HG02970 (cell line): ENCODE results near the gene LRIG2.
"Not testable (repeated sequence)": the region's sequence is repeated elsewhere in the genome, so short reads cannot be mapped to it uniquely, and the experiment has no call there.

Source experiments
- ATAC-seq: cut with Tn5 transposase; IDR thresholded peaks from one replicate; pipeline ENCODE4 v1.9.1; 2021; ENCODE audit warnings: mild to moderate bottlenecking, moderate library complexity, moderate number of reproducible peaks; ENCODE audit not compliant: unreplicated experiment, low FRiP score

The LRIG2 gene

GRCh38 chr1:113158743-113159142 is 85.7 kb downstream of the LRIG2 start:
- ATAC-seq = not testable (repeated sequence)

- ATAC-seq = no peak
These were observed 93.5 kb downstream of the LRIG2 start for GRCh38 chr1:113166473-113166872.

GRCh38 chr1:113168946-113169345 is 95.9 kb downstream of the LRIG2 start:
- ATAC-seq = no peak

- ATAC-seq = no peak
These were observed 96.6 kb downstream of the LRIG2 start for GRCh38 chr1:113169591-113169990.

DNA sequence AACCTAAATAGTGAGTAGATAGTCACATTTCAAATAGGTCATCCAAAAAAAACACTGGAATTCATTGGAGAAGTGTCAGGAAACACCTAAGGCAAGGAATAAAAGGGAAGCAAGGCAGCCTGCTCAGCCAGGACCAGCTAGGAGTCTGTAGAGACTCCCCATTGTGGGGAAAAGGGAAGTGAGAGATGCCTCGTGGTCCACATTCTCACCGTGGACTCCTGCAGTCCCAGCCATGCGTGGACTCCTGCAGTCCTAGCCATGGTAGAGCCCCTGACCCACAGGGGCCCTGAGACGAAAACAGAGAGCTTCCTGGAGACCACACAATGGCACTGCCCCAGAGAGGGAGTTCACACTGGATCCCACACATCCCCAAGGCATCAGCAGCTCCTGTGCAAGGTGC is 97.5 kb downstream of the LRIG2 start:
- ATAC-seq = no peak

GRCh38 chr1:113178106-113178505 is 105.1 kb downstream of the LRIG2 start:
- ATAC-seq = no peak

DNA sequence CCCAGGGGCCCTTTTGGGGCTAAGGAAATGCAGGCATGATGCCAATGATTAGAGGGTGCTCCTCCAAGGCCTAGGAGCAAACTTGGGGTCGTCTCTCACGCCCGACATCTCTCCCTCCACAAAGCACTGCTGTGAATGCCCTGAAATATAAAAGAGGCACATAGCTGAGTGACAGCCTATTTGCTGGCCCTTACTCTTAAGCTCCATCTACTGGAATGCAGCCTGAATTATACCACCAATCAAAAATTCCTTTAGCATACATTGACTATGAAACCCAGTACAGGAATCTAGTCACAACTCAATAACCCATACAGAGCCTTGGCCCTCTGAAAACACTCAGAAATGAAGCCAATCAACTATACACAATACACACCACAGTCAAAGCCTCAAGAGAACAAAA is 105.5 kb downstream of the LRIG2 start:
- ATAC-seq = no peak
